HepG2 (cell line): Measurements from ENCODE around the gene SLTM. TPM values are rescaled to one million over a fixed set of nuclear protein-coding genes. Genes with fewer than 3 reads are reported as not detected.

Experiments
- AGO1 ChIP-seq: fragments of 200-400 bp; formaldehyde crosslinking; IDR thresholded peaks from 2 replicates; pipeline ENCODE4 v1.6.1; 2017; ENCODE audit warnings: mild to moderate bottlenecking, low read depth, low read length, moderate library complexity; ENCODE audit not compliant: poor library complexity, severe bottlenecking
- ASH2L ChIP-seq: fragments of 300-600, 200-600 bp; sonication (generic); IDR thresholded peaks from 2 replicates; pipeline ENCODE4 v1.7.0; 2017; ENCODE audit warnings: low read depth, mild to moderate bottlenecking, moderate library complexity, mixed read lengths, low read length; ENCODE audit not compliant: insufficient read length
- RBM22 ChIP-seq: fragments of 200-400 bp; formaldehyde crosslinking; optimal IDR thresholded peaks from 2 replicates; pipeline ENCODE3; 2017; ENCODE audit warnings: mild to moderate bottlenecking, low read length, moderate library complexity
- RERE ChIP-seq: IDR thresholded peaks from 2 replicates; pipeline ENCODE4 v1.6.1; 2016; ENCODE audit warnings: low read depth, missing genetic modification reagents, missing compliant biosample characterization
- YEATS4 ChIP-seq: sonication (generic); formaldehyde crosslinking; IDR thresholded peaks from 2 replicates; pipeline ENCODE4 v1.4.0; 2020; ENCODE audit warnings: missing genetic modification reagents, borderline replicate concordance
- ZNF512B ChIP-seq: sonication (generic); formaldehyde crosslinking; IDR thresholded peaks from 2 replicates; pipeline ENCODE4 v1.5.1; 2020; ENCODE audit warnings: missing genetic modification reagents, mild to moderate bottlenecking, borderline replicate concordance
- ZNF672 ChIP-seq: sonication (generic); formaldehyde crosslinking; IDR thresholded peaks from 2 replicates; pipeline ENCODE4 v1.8.1; 2022; ENCODE audit warnings: missing genetic modification reagents
- polyA plus RNA-seq, 8 experiments: library from polyadenylated mRNA; depleted of rRNA in 3 of 8; stranded (reverse) in 7 of 8; unstranded in 1 of 8; fragments of >200 nt; fragmentation: Illumina TruSeq in 4 of 8; extraction: Trizol in 4 of 8; gene quantifications; 2 replicates each; pipeline versions ENCODE4 v1.2.1 to v1.2.3, GENCODE V29; 2011 to 2016; ENCODE audit warnings: low read depth in 4 of 8, missing spikeins in 1 of 8, mixed read lengths in 1 of 8; ENCODE audit not compliant: insufficient read depth in 1 of 8
- total RNA-seq, 5 experiments: library from RNA; depleted of rRNA; stranded (reverse); fragments of >200 nt; fragmentation: Illumina TruSeq; extraction: Trizol; gene quantifications; 2 replicates each; pipeline ENCODE4 v1.2.3, GENCODE V29; 2016; ENCODE audit warnings: low read depth in 1 of 5

SLTM gene
- total and polyA plus RNA-seq, 2 of the 13 experiments (the other 11 are each of a cell fraction or from before 2014, with no cell fraction given): 22.0 to 64.2 TPM

DNA sequence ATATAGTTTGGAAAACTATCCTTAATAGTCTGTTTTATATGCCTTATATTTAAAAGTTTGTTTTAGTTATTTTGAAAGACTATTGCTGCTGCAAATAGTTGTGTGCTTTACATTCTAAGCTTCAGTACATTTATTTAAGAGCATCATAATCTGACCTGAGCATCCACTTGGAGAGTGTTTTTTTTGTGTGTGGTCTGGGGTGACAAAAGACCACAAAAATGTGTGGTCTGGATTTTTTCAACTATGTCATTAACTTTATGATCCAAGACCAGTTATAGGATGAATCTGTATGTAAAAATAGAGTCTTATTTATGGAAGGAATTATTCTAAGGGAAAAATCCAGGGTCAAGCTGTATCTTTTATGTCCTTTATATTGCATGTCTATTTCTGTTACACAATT lies 77.4 kb downstream of the SLTM start (continued):
- TF ChIP-seq RERE (CRISPR knock-in tag): no peak
- no peak for TF ChIP-seq ZNF512B (CRISPR knock-in tag)
- TF ChIP-seq AGO1: no peak
- no peak for TF ChIP-seq ZNF672 (CRISPR knock-in tag)
- TF ChIP-seq RBM22: no peak
- no peak for TF ChIP-seq YEATS4 (CRISPR knock-in tag)
- TF ChIP-seq ASH2L: no peak
